H1 (cell line): Measurements from ENCODE around the gene ZNF575. TPM values are rescaled to one million over a fixed set of nuclear protein-coding genes. Genes with fewer than 3 reads are reported as not detected.

Source experiments
- CEBPB ChIP-seq: IDR thresholded peaks from 2 replicates; pipeline ENCODE4 v1.6.1; 2012; ENCODE audit warnings: low read depth, low read length
- SIRT6 ChIP-seq: IDR thresholded peaks from one replicate; pipeline ENCODE4 v1.7.1; 2012; ENCODE audit warnings: low read length, inconsistent platforms
- polyA plus RNA-seq, 7 experiments: library from polyadenylated mRNA; depleted of rRNA in 3 of 7; stranded (reverse) in 5 of 7; unstranded in 2 of 7; fragments of >200 nt in 5 of 7; fragments of 200-250 nt in 2 of 7; gene quantifications; 1 replicate in 5 of 7; 2 replicates in 1 of 7; 4 replicates in 1 of 7; pipeline versions ENCODE4 v1.2.1 to v1.2.3, GENCODE V29; 2011 to 2013; ENCODE audit warnings: missing spikeins in 2 of 7, mixed read lengths in 2 of 7
- total RNA-seq: library from RNA; stranded (reverse); fragmentation: NEBNext Ultra II Directional; extraction: Animal tissue kit (Norgen Biotek cat#: 25700); gene quantifications from 2 replicates; pipeline ENCODE4 v1.2.1, GENCODE V29; 2021

Gene ZNF575
- total and polyA plus RNA-seq, 2 of the 8 experiments (the other 6 are each of a cell fraction or from before 2014, with no cell fraction given) = 0.05 TPM; not detected in 1

GRCh38 chr19:43553656-43554055, 20.7 kb downstream of the ZNF575 start (continued):
- TF ChIP-seq SIRT6 (no peak), CEBPB (no peak)
